Neural cell (in vitro differentiated cells): ENCODE measurements around the gene BATF3. TPM values are rescaled to one million over a fixed set of nuclear protein-coding genes. Genes with fewer than 3 reads are reported as not detected.

Experiments used
- H2AFZ ChIP-seq: fragments of 200-600, 300-800 bp; sonication (generic), shearing (Covaris generic); 2 replicates; pipeline ENCODE4 v1.6.0; 2014; ENCODE audit warnings: low read depth, mild to moderate bottlenecking, antibody characterized with exemption, low read length, moderate library complexity
- H3F3A ChIP-seq: fragments of 200-600 bp; shearing (Covaris generic); 2 replicates; pipeline ENCODE4 v1.6.1; 2016; ENCODE audit warnings: mild to moderate bottlenecking, moderate library complexity, mixed read lengths, antibody characterized with exemption, low read length; ENCODE audit not compliant: insufficient read depth, poor library complexity, severe bottlenecking
- H3K27ac ChIP-seq: fragments of 200-600, 300-800 bp; sonication (generic), shearing (Covaris generic); 2 replicates; pipeline ENCODE4 v1.5.1; 2014; ENCODE audit warnings: mild to moderate bottlenecking, low read length, moderate library complexity
- H3K27me3 ChIP-seq: fragments of 300-800, 200-600 bp; sonication (generic), shearing (Covaris generic); 2 replicates; pipeline ENCODE4 v1.6.0; 2014; ENCODE audit warnings: mild to moderate bottlenecking, low read depth, low read length, moderate library complexity; ENCODE audit not compliant: insufficient read depth
- H3K36me3 ChIP-seq: fragments of 300-800, 200-600 bp; sonication (generic), shearing (Covaris generic); 2 replicates; pipeline ENCODE4 v1.5.1; 2014; ENCODE audit warnings: mild to moderate bottlenecking, antibody characterized with exemption, low read length, moderate library complexity; ENCODE audit not compliant: insufficient read depth
- H3K4me2 ChIP-seq: fragments of 300-800, 200-600 bp; sonication (generic), shearing (Covaris generic); 2 replicates; pipeline ENCODE4 v1.6.0; 2014; ENCODE audit warnings: mild to moderate bottlenecking, low read length
- H3K4me3 ChIP-seq: fragments of 300-800, 200-600 bp; sonication (generic), shearing (Covaris generic); 2 replicates; pipeline ENCODE4 v1.5.1; 2014; ENCODE audit warnings: mild to moderate bottlenecking, low read length, moderate library complexity
- H3K79me2 ChIP-seq: fragments of 200-600 bp; shearing (Covaris generic); replicated peaks from 2 replicates; pipeline ENCODE4 v1.6.0; 2014; ENCODE audit warnings: mild to moderate bottlenecking, low read length, moderate library complexity; ENCODE audit not compliant: insufficient read depth
- H3K9ac ChIP-seq: fragments of 300-800, 200-600 bp; sonication (generic), shearing (Covaris generic); 2 replicates; pipeline ENCODE4 v1.6.1; 2016; ENCODE audit warnings: mild to moderate bottlenecking, low read length, mixed read lengths
- H3K9me2 ChIP-seq: fragments of 200-600 bp; shearing (Covaris generic); 2 replicates; pipeline ENCODE4 v1.6.1; 2016; ENCODE audit warnings: mild to moderate bottlenecking, low read length, mixed read lengths; ENCODE audit not compliant: insufficient read depth
- H3K9me3 ChIP-seq: fragments of 200-600, 300-800 bp; sonication (generic), shearing (Covaris generic); 2 replicates; pipeline ENCODE4 v1.6.1; 2016; ENCODE audit warnings: mild to moderate bottlenecking, mixed run types, low read length, moderate library complexity, mixed read lengths
- H4K20me1 ChIP-seq: fragments of 200-600 bp; shearing (Covaris generic); 2 replicates; pipeline ENCODE4 v1.6.1; 2016; ENCODE audit warnings: mild to moderate bottlenecking, mixed run types; ENCODE audit not compliant: insufficient read depth
- EP300 ChIP-seq: fragments of 450-650 bp; conservative IDR thresholded peaks from 2 replicates; pipeline ENCODE4 v1.6.1; 2014; ENCODE audit warnings: antibody characterized with exemption, mild to moderate bottlenecking, moderate library complexity; ENCODE audit not compliant: poor library complexity, severe bottlenecking
- EZH2 ChIP-seq: fragments of 200-600, 300-800 bp; shearing (Covaris generic), sonication (generic); IDR thresholded peaks from 2 replicates; pipeline ENCODE4 v1.6.1; 2014; ENCODE audit warnings: antibody characterized with exemption, low read length, borderline replicate concordance, mild to moderate bottlenecking; ENCODE audit not compliant: insufficient read depth, poor library complexity, severe bottlenecking
- MXI1 ChIP-seq: fragments of 450-650 bp; conservative IDR thresholded peaks from 2 replicates; pipeline ENCODE4 v1.6.1; 2014; ENCODE audit warnings: antibody characterized with exemption, mild to moderate bottlenecking; ENCODE audit not compliant: poor library complexity, severe bottlenecking
- POLR2AphosphoS5 ChIP-seq: IDR thresholded peaks from 2 replicates; pipeline ENCODE4 v1.6.1; 2012
- RAD21 ChIP-seq: fragments of 450-650 bp; conservative IDR thresholded peaks from 2 replicates; pipeline ENCODE4 v1.6.1; 2014; ENCODE audit warnings: antibody characterized with exemption, mild to moderate bottlenecking, moderate library complexity
- SMC3 ChIP-seq: fragments of 450-650 bp; conservative IDR thresholded peaks from 2 replicates; pipeline ENCODE4 v1.6.1; 2014; ENCODE audit warnings: antibody characterized with exemption, mild to moderate bottlenecking, moderate library complexity; ENCODE audit not compliant: poor library complexity
- TAF1 ChIP-seq: IDR thresholded peaks from 2 replicates; pipeline ENCODE4 v1.6.1; 2012; ENCODE audit warnings: low read depth
- polyA plus RNA-seq: library from polyadenylated mRNA; depleted of rRNA; stranded (reverse); fragments of >200 nt; gene quantifications from 2 replicates; pipeline ENCODE4 v1.2.3, GENCODE V29; 2014
- TF ChIP-seq, protein P1 (sequence below): fragments of 450-650 bp; IDR thresholded peaks from 2 replicates; pipeline ENCODE4 v1.5.1; 2014; ENCODE audit warnings: antibody characterized with exemption, mild to moderate bottlenecking, moderate library complexity; ENCODE audit not compliant: poor library complexity, severe bottlenecking
- TF ChIP-seq, protein P2 (sequence below): IDR thresholded peaks from 2 replicates; pipeline ENCODE4 v1.6.1; 2012; ENCODE audit warnings: borderline replicate concordance

BATF3 gene
- polyA plus RNA-seq, 1 donor from 2014 or later, result 0.82 TPM

DNA sequence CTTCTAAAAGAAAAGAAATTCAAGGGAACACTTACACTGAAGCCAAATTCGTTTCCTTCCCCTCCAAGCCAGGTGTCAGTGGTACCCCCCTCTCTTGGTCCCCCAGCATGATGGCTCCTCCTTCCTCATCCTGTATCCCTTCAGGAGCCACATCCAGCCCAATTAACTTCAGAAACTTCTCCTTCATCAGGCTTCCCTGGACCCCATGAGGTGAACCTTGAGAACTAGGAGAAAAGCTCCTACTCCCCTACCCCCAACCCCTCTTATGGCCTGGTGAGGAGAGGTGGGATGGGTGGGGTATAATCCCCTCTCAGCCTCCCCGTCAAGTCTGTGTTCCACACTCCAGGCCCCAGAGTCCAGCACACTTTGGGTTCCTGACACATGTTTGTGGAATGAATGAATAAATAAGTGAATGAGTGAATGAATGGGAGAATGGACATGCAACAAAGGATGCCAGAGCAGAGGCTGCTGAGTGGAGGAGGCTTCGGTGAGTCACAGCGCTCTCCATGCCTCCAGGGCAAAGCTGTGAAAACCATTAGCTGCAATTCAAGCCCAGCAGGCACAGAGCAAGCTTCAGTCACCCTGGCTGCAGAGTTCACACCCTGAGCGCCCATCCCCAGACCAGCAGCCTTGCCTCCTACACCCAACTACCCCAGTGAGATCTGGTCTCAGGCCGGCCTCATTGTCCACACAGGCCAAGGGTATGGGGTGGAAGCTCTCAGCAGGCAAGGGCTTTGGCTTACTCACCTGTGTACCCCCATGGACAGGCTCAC lies 43.8 kb downstream of the BATF3 start:
- Histone ChIP-seq H3K9me2 (no peaks in the 10 kb centered on the region), H4K20me1 (no peaks in the 10 kb centered on the region), H3K9ac (no peak overlapping the region), H3K36me3 (no peaks in the 10 kb centered on the region), H3K9me3 (no peaks in the 10 kb centered on the region), H3K79me2 (no peaks in the 10 kb centered on the region), H3K27ac (no peak overlapping the region), H3K4me3 (no peak overlapping the region), H3F3A (no peaks in the 10 kb centered on the region), H2AFZ (no peak overlapping the region), H3K27me3 (no peaks in the 10 kb centered on the region), H3K4me2 (no peak overlapping the region)
- no peak for TF ChIP-seq SMC3
- no peak for TF ChIP-seq MXI1
- TF ChIP-seq TAF1, result no peak
- TF ChIP-seq, protein P1, sequence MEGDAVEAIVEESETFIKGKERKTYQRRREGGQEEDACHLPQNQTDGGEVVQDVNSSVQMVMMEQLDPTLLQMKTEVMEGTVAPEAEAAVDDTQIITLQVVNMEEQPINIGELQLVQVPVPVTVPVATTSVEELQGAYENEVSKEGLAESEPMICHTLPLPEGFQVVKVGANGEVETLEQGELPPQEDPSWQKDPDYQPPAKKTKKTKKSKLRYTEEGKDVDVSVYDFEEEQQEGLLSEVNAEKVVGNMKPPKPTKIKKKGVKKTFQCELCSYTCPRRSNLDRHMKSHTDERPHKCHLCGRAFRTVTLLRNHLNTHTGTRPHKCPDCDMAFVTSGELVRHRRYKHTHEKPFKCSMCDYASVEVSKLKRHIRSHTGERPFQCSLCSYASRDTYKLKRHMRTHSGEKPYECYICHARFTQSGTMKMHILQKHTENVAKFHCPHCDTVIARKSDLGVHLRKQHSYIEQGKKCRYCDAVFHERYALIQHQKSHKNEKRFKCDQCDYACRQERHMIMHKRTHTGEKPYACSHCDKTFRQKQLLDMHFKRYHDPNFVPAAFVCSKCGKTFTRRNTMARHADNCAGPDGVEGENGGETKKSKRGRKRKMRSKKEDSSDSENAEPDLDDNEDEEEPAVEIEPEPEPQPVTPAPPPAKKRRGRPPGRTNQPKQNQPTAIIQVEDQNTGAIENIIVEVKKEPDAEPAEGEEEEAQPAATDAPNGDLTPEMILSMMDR, result no peak
- TF ChIP-seq RAD21, result no peak
- TF ChIP-seq, protein P2, sequence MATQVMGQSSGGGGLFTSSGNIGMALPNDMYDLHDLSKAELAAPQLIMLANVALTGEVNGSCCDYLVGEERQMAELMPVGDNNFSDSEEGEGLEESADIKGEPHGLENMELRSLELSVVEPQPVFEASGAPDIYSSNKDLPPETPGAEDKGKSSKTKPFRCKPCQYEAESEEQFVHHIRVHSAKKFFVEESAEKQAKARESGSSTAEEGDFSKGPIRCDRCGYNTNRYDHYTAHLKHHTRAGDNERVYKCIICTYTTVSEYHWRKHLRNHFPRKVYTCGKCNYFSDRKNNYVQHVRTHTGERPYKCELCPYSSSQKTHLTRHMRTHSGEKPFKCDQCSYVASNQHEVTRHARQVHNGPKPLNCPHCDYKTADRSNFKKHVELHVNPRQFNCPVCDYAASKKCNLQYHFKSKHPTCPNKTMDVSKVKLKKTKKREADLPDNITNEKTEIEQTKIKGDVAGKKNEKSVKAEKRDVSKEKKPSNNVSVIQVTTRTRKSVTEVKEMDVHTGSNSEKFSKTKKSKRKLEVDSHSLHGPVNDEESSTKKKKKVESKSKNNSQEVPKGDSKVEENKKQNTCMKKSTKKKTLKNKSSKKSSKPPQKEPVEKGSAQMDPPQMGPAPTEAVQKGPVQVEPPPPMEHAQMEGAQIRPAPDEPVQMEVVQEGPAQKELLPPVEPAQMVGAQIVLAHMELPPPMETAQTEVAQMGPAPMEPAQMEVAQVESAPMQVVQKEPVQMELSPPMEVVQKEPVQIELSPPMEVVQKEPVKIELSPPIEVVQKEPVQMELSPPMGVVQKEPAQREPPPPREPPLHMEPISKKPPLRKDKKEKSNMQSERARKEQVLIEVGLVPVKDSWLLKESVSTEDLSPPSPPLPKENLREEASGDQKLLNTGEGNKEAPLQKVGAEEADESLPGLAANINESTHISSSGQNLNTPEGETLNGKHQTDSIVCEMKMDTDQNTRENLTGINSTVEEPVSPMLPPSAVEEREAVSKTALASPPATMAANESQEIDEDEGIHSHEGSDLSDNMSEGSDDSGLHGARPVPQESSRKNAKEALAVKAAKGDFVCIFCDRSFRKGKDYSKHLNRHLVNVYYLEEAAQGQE, result no peak
- no peak for TF ChIP-seq EZH2
- TF ChIP-seq EP300, result no peak
- TF ChIP-seq POLR2AphosphoS5, result no peak

DNA sequence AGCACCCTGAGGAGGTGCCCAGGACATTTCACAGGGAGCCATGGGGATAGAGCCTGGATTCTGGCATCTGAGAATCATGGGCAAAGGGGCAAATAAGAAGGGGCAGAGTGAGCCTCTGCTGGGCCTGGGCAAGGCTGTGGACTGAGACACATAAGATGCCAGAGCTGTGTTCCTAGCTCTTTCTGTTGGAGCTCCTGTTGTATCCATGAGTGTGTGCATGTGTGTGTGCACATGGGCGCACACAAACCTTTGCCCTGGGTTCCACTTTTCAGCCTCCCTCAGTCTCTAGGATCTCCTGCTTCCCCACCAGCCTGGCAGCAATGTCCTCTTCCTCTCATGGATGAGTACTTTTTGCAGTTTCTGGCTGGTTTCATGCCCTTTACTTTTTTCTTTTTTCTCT lies 47.0 kb downstream of the BATF3 start:
- Histone ChIP-seq H2AFZ (no peak overlapping the region), H3K27me3 (no peaks in the 10 kb centered on the region)

More for the DNA sequence above, 47.0 kb downstream of the BATF3 start:
- Histone ChIP-seq H3F3A (no peaks in the 10 kb centered on the region), H3K36me3 (no peaks in the 10 kb centered on the region), H4K20me1 (no peaks in the 10 kb centered on the region), H3K9me2 (no peaks in the 10 kb centered on the region), H3K4me3 (no peak overlapping the region), H3K9ac (no peak overlapping the region), H3K79me2 (no peaks in the 10 kb centered on the region), H3K4me2 (no peak overlapping the region), H3K9me3 (no peaks in the 10 kb centered on the region), H3K27ac (no peak overlapping the region)
- TF ChIP-seq MXI1 (no peak), EZH2 (no peak), RAD21 (no peak), POLR2AphosphoS5 (no peak), EP300 (no peak), TAF1 (no peak), SMC3 (no peak)
- TF ChIP-seq, protein P1, result no peak
- TF ChIP-seq, protein P2, result no peak
